ENCODE results near the gene RBBP6. TPM values are rescaled to one million over a fixed set of nuclear protein-coding genes. Genes with fewer than 3 reads are reported as not detected.

RBBP6 gene
- total and polyA plus RNA-seq, 9 of the 15 experiments (the other 6 are each of a cell fraction or from before 2014, with no cell fraction given): 19.2 to 76.6 (median 42.7) TPM

DNA sequence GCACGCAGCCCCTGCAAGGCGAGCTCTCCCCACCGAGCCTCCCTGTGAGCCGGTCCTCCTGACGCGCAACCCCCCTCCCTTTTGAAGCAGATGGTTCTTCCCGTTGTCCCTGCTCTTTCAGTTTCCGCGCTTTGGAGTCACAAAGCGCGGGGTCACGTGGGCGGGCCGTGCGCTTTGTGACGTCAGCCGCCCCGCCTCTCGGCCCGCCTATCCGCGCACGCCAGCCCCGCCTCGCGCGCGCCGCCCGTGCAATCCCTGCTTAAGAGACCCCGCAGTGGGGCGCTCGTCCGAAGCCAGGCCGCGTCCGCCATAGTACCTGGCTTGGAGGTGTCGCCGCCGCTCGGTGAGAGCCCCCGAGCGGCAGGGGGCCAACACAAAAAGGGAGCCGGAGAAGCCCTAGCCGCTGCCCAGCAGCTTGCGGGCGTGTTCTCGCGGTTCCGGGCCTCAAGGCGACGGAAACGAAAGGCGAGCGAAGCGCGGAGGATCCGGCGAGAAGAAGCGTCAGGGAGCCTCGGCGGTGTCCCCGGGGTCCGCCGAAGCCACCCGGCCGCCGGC is at the start of gene RBBP6 (continued):
- no peak for TF ChIP-seq PHTF2 (CRISPR knock-in tag; IDR thresholded peaks at IDR 0.05)
- peak; percentile 64 for TF ChIP-seq SMAD4 (CRISPR knock-in tag; conservative IDR thresholded peaks at IDR 0.05)
- TF ChIP-seq POLR2B (IDR thresholded peaks at IDR 0.05; ENCODE audit: low read depth, partially characterized antibody): peak; percentile 93
- peak; percentile 6 for TF ChIP-seq RBM25 (IDR thresholded peaks at IDR 0.05; ENCODE audit: low read depth, low read length, severe bottlenecking)
- peak; percentile 83 for TF ChIP-seq L3MBTL2 (IDR thresholded peaks at IDR 0.05)
- TF ChIP-seq, protein P1, sequence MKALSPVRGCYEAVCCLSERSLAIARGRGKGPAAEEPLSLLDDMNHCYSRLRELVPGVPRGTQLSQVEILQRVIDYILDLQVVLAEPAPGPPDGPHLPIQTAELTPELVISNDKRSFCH (CRISPR knock-in tag; IDR thresholded peaks at IDR 0.05): no peak
- TF ChIP-seq, protein P1 (tag; IDR thresholded peaks at IDR 0.05): no peak
- TF ChIP-seq FOXK1 (CRISPR knock-in tag; IDR thresholded peaks at IDR 0.05; ENCODE audit: borderline replicate concordance): no peak
- TF ChIP-seq, protein P2, sequence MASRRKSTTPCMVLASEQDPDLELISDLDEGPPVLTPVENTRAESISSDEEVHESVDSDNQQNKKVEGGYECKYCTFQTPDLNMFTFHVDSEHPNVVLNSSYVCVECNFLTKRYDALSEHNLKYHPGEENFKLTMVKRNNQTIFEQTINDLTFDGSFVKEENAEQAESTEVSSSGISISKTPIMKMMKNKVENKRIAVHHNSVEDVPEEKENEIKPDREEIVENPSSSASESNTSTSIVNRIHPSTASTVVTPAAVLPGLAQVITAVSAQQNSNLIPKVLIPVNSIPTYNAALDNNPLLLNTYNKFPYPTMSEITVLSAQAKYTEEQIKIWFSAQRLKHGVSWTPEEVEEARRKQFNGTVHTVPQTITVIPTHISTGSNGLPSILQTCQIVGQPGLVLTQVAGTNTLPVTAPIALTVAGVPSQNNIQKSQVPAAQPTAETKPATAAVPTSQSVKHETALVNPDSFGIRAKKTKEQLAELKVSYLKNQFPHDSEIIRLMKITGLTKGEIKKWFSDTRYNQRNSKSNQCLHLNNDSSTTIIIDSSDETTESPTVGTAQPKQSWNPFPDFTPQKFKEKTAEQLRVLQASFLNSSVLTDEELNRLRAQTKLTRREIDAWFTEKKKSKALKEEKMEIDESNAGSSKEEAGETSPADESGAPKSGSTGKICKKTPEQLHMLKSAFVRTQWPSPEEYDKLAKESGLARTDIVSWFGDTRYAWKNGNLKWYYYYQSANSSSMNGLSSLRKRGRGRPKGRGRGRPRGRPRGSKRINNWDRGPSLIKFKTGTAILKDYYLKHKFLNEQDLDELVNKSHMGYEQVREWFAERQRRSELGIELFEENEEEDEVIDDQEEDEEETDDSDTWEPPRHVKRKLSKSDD (conservative IDR thresholded peaks at IDR 0.05; ENCODE audit: low read length): no peak
- TF ChIP-seq ERF (CRISPR knock-in tag; IDR thresholded peaks at IDR 0.05): 0 out of 2 replicates have a peak, but pooled peaks have one; percentile 86
- TF ChIP-seq, protein P3, sequence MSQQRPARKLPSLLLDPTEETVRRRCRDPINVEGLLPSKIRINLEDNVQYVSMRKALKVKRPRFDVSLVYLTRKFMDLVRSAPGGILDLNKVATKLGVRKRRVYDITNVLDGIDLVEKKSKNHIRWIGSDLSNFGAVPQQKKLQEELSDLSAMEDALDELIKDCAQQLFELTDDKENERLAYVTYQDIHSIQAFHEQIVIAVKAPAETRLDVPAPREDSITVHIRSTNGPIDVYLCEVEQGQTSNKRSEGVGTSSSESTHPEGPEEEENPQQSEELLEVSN (IDR thresholded peaks at IDR 0.05; ENCODE audit: borderline replicate concordance in 1 of 2, extremely low read depth in 1 of 2, insufficient read depth in 1 of 2, insufficient read length in 1 of 2, low read depth in 1 of 2, low read length in 1 of 2, poor library complexity in 1 of 2, severe bottlenecking in 1 of 2): peak; percentile 45 to 52
- peak; percentile 96 for TF ChIP-seq TOE1 (IDR thresholded peaks at IDR 0.05; ENCODE audit: borderline replicate concordance)
- no peak for TF ChIP-seq TOE1 (CRISPR knock-in tag; IDR thresholded peaks at IDR 0.05; ENCODE audit: borderline replicate concordance, low read depth)
- TF ChIP-seq ZNF146 (CRISPR knock-in tag; IDR thresholded peaks at IDR 0.05; ENCODE audit: unreplicated experiment): no peak
- TF ChIP-seq, protein P4, sequence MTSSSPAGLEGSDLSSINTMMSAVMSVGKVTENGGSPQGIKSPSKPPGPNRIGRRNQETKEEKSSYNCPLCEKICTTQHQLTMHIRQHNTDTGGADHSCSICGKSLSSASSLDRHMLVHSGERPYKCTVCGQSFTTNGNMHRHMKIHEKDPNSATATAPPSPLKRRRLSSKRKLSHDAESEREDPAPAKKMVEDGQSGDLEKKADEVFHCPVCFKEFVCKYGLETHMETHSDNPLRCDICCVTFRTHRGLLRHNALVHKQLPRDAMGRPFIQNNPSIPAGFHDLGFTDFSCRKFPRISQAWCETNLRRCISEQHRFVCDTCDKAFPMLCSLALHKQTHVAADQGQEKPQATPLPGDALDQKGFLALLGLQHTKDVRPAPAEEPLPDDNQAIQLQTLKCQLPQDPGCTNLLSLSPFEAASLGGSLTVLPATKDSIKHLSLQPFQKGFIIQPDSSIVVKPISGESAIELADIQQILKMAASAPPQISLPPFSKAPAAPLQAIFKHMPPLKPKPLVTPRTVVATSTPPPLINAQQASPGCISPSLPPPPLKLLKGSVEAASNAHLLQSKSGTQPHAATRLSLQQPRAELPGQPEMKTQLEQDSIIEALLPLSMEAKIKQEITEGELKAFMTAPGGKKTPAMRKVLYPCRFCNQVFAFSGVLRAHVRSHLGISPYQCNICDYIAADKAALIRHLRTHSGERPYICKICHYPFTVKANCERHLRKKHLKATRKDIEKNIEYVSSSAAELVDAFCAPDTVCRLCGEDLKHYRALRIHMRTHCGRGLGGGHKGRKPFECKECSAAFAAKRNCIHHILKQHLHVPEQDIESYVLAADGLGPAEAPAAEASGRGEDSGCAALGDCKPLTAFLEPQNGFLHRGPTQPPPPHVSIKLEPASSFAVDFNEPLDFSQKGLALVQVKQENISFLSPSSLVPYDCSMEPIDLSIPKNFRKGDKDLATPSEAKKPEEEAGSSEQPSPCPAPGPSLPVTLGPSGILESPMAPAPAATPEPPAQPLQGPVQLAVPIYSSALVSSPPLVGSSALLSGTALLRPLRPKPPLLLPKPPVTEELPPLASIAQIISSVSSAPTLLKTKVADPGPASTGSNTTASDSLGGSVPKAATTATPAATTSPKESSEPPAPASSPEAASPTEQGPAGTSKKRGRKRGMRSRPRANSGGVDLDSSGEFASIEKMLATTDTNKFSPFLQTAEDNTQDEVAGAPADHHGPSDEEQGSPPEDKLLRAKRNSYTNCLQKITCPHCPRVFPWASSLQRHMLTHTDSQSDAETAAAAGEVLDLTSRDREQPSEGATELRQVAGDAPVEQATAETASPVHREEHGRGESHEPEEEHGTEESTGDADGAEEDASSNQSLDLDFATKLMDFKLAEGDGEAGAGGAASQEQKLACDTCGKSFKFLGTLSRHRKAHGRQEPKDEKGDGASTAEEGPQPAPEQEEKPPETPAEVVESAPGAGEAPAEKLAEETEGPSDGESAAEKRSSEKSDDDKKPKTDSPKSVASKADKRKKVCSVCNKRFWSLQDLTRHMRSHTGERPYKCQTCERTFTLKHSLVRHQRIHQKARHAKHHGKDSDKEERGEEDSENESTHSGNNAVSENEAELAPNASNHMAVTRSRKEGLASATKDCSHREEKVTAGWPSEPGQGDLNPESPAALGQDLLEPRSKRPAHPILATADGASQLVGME (CRISPR knock-in tag; IDR thresholded peaks at IDR 0.05): no peak
- peak; percentile 50; the same call in 1 of the 2 replicates for TF ChIP-seq MXI1 (IDR thresholded peaks at IDR 0.05; ENCODE audit: low read depth, low read length)
- no peak for TF ChIP-seq HDAC8 (tag; IDR thresholded peaks at IDR 0.05)
